ENCODE results near the gene KDM6B. TPM values are rescaled to one million over a fixed set of nuclear protein-coding genes. Genes with fewer than 3 reads are reported as not detected.

Gene KDM6B
- polyA plus RNA-seq, 10 donors: 11.6 to 15.5 (median 13.4) TPM

- DNase-seq: peak in 1 of 3 donors; percentile 21
These were observed 5.3 kb downstream of the KDM6B start for GRCh38 chr17:7839190-7839875.

GRCh38 chr17:7839876-7840261 lies 5.9 kb downstream of the KDM6B start:
- DNase-seq: peak in 1 of 3 donors; percentile 32

DNA sequence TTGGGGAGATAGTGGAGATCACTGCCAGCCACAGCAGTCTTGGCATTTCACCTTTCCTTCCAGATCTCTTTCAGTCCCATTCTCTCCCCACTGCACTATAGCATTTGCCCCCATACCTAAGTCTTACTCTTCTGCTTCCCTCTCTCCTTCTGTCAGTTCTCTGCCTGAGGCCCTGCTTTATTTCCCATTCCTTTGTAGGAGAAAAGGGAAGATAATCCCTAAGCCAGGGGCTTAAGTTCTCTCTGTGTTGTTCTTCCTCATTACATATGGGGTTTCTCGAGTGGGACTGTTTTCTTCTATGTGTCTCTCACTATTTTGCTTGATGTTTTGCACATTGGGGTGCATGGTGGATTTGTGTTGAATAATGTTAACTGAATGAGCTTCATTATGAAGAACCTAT lies 6.4 kb downstream of the KDM6B start:
- no peak for DNase-seq

DNA sequence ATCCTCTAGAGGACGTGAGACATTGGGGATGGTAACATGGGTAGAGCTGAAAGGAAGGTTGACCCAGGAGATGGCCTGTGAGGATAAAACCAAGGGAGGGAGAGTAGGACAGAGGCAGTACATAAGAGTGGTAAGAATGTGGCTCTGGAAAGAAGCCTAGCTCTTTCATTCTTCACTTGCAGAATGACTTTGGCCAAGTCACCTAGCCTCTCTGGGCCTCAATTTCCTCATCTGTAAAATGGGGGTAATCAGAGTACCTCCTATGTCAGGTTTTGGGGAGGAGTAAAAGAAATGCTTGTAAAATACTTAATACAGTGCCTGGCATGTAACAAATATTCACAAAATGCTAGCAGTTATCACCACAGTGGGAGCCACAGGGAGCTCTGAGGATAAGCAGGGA lies 6.9 kb downstream of the KDM6B start:
- DNase-seq: no peak

GRCh38 chr17:7841396-7841914 lies 7.4 kb downstream of the KDM6B start:
- DNase-seq: peak in 2 of 3 donors; percentile 88 to 92

DNA sequence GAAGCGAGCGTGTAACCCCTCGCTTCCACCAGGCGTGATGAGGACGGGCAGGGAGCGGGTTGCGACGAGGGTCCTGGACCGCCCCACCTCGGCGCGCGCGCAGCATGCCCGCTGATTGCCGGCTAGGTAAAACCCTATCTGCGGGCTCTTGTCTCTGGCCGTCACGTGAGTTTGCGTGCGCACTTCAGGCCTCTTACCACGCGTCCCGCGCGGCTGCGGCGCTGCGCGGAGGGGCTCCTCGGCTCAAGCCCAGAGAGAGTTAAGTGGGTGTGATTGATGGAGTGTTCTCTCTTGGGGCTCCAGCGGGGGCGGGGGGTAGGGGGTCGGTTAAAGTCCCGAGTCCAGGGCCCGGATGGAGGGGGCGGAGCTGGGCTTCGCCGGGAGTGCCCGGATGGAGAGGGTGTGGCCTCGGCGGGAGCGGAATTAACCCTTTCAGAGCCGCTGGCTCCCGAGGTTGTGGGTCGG lies 7.9 kb downstream of the KDM6B start:
- DNase-seq: peak; percentile 89 to 96 (median 94)

DNA sequence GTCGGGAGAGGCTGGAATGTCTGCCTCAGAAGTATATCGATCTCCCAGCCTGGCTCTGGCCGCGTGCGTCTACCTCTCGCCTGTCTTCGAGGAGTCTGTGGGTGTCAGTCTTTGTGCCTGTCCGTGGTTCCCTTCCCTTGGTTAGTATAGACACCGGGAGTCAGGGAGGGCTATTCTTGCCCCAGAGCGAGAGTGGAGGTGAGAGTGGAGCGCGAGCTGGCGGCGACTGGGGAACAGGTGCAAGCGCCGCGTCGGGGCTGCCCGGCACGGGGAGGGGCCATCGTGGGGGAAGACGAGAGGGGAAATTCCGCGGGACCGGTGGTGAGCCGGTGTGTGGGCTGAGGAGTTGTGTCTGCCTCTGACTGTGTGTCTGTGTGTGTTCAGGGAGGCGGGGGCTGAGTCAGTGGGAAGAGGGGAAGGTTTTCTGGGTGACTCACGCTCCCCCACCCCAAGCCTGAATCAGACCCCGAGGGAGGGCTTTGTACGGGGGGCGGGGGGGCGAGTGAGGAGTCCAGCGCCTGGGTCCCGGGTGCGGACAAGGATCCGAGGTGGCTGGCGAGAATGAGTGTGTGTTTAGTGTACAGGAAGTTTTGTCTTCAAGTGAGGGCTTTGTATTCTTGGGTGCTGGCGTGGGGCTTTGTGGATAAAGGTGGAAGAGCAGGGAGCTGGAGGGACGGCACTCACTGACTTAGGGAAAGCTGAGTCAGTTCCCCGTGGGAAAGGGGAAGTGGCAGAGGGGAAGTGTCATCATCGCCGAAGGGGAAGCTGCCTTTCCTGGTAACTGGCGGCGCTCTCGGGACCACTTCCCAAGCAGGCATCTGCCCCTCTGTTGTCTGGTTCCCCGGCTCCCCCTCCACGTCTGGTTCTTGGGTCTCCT lies 8.6 kb downstream of the KDM6B start:
- peak; percentile 75 to 85 (median 82) for DNase-seq

- peak in 1 of 3 donors; percentile 77 for DNase-seq
These were observed 9.2 kb downstream of the KDM6B start for GRCh38 chr17:7843257-7843535.

GRCh38 chr17:7843536-7844291 lies 9.7 kb downstream of the KDM6B start:
- peak; percentile 63 to 91 (median 84) for DNase-seq

DNA sequence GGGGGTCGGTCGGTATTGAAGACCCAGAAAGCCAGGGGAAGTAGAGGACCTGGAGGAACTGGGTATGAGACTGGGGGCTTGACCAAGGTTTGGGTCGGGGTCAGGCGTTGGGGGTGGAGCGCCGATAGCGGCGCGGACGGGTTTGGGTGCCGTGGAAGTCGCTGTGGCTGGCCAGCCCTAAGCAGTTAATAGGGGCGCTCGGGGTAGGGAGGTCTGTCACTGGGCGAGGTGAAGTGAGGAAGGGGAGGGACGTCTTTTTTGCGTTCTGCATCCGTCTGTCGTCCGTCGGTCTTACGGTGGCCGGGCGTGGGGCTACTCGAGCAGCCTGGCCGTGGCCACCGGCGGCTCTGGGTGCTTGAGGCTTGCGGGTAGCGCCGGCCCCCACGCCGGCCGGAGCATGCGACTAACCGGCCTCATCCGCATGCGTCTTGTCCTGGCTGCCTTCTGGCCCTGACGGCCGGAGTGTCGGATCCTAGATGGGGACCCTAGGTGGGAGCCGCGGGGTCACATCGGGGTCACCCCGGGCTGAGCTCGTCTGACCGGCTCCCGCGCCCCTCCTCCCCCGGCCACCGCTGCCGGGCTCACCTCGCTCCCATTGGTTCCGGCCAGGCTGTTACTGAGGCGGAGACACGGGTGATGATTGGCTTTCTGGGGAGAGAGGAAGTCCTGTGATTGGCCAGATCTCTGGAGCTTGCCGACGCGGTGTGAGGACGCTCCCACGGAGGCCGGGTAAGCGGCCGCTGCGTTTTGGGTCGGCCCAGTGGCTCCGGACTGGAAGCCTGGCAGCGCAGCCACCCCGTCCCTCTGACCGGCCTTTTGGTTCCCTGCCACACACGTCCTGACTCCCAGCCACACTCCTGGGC lies 10.5 kb downstream of the KDM6B start:
- peak; percentile 92 to 96 (median 94) for DNase-seq

DNA sequence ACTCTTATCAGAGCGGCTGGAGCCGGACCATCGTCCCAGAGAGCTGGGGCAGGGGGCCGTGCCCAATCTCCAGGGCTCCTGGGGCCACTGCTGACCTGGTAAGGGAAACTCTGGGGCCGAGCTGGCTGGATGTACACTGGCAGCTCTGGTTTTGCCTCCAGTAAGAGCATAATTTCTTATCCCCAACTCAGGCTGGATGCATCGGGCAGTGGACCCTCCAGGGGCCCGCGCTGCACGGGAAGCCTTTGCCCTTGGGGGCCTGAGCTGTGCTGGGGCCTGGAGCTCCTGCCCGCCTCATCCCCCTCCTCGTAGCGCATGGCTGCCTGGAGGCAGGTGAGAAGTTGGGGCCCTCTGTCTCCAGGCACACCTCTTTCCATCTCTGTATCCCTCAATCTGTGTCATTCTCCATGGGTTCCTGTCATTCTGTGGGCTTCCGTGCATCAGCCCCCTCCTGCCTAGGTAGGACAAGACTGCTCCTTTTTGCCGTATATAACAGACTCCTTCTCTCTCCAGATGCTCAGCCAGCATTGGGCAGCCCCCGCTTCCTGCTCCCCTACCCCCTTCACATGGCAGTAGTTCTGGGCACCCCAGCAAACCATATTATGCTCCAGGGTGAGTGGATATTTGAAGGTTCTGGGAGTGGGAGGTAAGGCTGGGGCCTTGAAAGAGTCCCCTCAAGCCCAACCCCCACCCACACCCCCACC lies 11.5 kb downstream of the KDM6B start:
- no peak for DNase-seq

DNA sequence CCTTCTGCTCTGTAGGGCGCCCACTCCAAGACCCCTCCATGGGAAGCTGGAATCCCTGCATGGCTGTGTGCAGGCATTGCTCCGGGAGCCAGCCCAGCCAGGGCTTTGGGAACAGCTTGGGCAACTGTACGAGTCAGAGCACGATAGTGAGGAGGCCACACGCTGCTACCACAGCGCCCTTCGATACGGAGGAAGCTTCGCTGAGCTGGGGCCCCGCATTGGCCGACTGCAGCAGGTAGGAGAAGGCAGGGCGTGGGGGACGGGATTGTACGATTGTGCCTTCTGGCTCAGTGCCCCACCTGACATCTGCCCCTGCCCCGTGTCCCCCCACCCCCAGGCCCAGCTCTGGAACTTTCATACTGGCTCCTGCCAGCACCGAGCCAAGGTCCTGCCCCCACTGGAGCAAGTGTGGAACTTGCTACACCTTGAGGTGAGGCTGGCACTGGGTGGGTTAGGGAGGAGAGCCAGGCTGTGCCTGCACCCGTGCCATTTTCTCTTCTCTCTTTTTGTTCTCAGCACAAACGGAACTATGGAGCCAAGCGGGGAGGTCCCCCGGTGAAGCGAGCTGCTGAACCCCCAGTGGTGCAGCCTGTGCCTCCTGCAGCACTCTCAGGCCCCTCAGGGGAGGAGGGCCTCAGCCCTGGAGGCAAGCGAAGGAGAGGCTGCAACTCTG lies 12.2 kb downstream of the KDM6B start:
- DNase-seq: no peak

DNA sequence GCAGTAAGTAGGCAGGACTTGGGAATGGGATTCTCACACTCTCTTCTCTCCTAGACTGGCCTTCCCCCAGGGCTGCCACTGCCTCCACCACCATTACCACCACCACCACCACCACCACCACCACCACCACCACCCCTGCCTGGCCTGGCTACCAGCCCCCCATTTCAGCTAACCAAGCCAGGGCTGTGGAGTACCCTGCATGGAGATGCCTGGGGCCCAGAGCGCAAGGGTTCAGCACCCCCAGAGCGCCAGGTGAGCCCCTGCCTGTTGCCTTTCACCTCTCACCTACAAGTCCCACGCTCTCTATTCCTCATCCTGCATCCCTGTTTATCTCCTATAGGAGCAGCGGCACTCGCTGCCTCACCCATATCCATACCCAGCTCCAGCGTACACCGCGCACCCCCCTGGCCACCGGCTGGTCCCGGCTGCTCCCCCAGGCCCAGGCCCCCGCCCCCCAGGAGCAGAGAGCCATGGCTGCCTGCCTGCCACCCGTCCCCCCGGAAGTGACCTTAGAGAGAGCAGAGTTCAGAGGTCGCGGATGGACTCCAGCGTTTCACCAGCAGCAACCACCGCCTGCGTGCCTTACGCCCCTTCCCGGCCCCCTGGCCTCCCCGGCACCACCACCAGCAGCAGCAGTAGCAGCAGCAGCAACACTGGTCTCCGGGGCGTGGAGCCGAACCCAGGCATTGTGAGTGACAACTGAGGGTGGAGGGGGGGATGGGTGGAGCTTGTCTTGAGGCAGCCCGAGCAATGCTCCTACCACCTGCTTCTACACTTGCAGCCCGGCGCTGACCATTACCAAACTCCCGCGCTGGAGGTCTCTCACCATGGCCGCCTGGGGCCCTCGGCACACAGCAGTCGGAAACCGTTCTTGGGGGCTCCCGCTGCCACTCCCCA lies 13.0 kb downstream of the KDM6B start:
- no peak for DNase-seq

GRCh38 chr17:7848131-7848579 lies 14.1 kb downstream of the KDM6B start:
- DNase-seq: no peak

- DNase-seq: no peak
These were observed 14.7 kb downstream of the KDM6B start for GRCh38 chr17:7848739-7849129.

DNA sequence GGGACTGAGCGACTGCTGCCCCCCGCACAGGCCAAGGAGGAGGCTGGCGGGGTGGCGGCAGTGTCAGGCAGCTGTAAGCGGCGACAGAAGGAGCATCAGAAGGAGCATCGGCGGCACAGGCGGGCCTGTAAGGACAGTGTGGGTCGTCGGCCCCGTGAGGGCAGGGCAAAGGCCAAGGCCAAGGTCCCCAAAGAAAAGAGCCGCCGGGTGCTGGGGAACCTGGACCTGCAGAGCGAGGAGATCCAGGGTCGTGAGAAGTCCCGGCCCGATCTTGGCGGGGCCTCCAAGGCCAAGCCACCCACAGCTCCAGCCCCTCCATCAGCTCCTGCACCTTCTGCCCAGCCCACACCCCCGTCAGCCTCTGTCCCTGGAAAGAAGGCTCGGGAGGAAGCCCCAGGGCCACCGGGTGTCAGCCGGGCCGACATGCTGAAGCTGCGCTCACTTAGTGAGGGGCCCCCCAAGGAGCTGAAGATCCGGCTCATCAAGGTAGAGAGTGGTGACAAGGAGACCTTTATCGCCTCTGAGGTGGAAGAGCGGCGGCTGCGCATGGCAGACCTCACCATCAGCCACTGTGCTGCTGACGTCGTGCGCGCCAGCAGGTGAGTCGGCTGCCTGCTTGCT lies 15.2 kb downstream of the KDM6B start:
- DNase-seq: no peak

- DNase-seq: no peak
These were observed 15.9 kb downstream of the KDM6B start for GRCh38 chr17:7849751-7850504.
